Ascending aorta (tissue), 2 donors: ENCODE measurements around the gene HAUS5. TPM values are rescaled to one million over a fixed set of nuclear protein-coding genes. Genes with fewer than 3 reads are reported as not detected.

Experiments used
- DNase-seq, 2 donors: peaks; one replicate each; pipeline ENCODE4 v3.0.0-alpha.2; 2019; ENCODE audit warnings: low spot score in 2 of 2
- H3K27ac ChIP-seq, 2 donors: fragments of 200-600 bp; sonication (generic); one replicate each; pipeline ENCODE4 v1.5.1; 2016 to 2017; ENCODE audit warnings: mild to moderate bottlenecking in 1 of 2
- H3K27me3 ChIP-seq: fragments of 200-600 bp; sonication (generic); one replicate; pipeline ENCODE4 v1.5.1; 2017
- H3K36me3 ChIP-seq, 2 donors: fragments of 200-600 bp; sonication (generic); one replicate each; pipeline ENCODE4 v1.5.1; 2016
- H3K4me1 ChIP-seq, 2 donors: fragments of 200-600 bp; sonication (generic); one replicate each; pipeline ENCODE4 v1.5.1; 2016 to 2017; ENCODE audit warnings: mild to moderate bottlenecking in 1 of 2
- H3K4me3 ChIP-seq, 2 donors: fragments of 200-600 bp; sonication (generic); one replicate each; pipeline ENCODE4 v1.5.1; 2016 to 2017; ENCODE audit warnings: mild to moderate bottlenecking in 1 of 2
- H3K9me3 ChIP-seq, 2 donors: fragments of 200-600 bp; sonication (generic); one replicate each; pipeline ENCODE4 v1.5.1; 2016
- intact Hi-C: fragments of 100-400 bp; cut with DNase I; formaldehyde crosslinking; loops from one replicate; pipeline ENCODE4 v1.15.1; 2023
- total RNA-seq: library from RNA; depleted of rRNA; stranded (reverse); fragments of >200 nt; gene quantifications from one replicate; pipeline ENCODE4 v1.1.0, GENCODE V29; 2016
- TF ChIP-seq, protein P1 (sequence below), 3 experiments: fragments of 200-600 bp in 2 of 3; fragments of 450-650 bp in 1 of 3; sonication (generic) in 2 of 3; IDR thresholded peaks; one replicate each; pipeline ENCODE4 v1.5.1; 2016 to 2019; ENCODE audit warnings: antibody characterized with exemption in 3 of 3, mild to moderate bottlenecking in 1 of 3, moderate library complexity in 1 of 3

HAUS5 gene
- total RNA-seq, 1 donor from 2014 or later: 1.9 TPM

DNA sequence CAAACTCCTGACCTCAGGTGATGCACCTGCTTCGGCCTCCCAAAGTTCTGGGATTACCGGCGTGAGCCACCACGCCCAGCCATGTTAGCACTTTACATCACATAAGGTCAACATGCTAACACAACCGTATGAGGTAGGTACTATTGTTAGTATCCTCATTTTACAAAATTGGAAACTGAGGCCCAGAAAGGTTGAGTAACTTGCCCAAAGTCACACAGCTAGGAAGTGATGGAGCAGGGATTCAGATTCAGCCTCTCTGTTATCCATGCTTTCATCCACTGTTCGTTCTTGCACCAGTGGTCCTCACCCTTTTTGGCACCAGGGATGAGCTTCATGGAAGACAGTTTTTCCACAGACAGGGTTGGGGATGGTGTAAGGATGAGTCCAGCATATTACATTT, 44.2 kb downstream of the HAUS5 start:
- peaks cover 62 to 94% of the 10 kb centered on the region in 2 donors for H3K36me3 ChIP-seq
- no peak for DNase-seq
- H3K4me3 ChIP-seq: no peak overlapping the region
- TF ChIP-seq, protein P1, sequence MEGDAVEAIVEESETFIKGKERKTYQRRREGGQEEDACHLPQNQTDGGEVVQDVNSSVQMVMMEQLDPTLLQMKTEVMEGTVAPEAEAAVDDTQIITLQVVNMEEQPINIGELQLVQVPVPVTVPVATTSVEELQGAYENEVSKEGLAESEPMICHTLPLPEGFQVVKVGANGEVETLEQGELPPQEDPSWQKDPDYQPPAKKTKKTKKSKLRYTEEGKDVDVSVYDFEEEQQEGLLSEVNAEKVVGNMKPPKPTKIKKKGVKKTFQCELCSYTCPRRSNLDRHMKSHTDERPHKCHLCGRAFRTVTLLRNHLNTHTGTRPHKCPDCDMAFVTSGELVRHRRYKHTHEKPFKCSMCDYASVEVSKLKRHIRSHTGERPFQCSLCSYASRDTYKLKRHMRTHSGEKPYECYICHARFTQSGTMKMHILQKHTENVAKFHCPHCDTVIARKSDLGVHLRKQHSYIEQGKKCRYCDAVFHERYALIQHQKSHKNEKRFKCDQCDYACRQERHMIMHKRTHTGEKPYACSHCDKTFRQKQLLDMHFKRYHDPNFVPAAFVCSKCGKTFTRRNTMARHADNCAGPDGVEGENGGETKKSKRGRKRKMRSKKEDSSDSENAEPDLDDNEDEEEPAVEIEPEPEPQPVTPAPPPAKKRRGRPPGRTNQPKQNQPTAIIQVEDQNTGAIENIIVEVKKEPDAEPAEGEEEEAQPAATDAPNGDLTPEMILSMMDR (IDR thresholded peaks at IDR 0.05): no peak
- H3K9me3 ChIP-seq: no peaks in the 10 kb centered on the region
- no peaks in the 10 kb centered on the region for H3K4me1 ChIP-seq
- H3K27ac ChIP-seq: no peak overlapping the region
- no peaks in the 10 kb centered on the region for H3K27me3 ChIP-seq
- intact Hi-C loops: no loop called here

DNA sequence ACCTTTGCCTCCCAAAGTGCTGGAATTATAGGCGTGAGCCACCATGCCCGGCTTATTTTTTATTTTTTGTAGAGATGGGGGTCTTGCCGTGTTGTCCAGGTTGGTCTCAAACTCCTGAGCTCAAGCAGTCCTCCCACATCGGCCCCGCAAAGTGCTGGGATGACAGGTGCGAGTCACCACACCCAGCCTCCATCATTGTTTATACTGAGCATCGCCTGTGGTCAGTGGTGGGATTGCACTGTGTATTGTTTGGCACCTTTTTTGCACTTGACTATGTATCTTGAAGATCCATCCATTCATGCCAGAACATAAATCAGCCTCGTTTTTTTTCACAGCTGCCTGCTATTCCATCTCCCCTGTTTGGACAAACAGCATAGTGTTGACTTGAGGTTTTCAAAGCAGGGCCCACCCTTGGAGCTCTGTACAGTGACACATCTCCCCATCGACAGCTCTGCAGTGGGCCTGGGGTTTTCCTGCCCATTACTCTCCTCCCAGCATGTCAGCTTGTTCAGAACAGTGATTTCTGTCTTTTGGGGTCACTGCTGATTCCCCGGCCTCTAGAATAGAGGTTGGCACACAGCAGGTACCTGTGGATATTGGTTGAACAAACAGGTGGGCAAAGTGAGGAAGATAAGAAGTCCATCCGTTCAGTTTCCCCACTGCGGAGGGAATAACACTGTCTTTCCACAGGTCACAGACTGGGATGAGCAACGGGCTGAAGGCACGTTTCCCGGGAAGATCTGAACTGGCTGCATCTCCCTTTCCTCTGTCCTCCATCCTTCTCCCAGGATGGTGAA, 45.6 kb downstream of the HAUS5 start:
- Histone ChIP-seq H3K36me3 (peaks cover 59 to 95% of the 10 kb centered on the region in 2 donors), H3K27ac (no peak overlapping the region)

DNA sequence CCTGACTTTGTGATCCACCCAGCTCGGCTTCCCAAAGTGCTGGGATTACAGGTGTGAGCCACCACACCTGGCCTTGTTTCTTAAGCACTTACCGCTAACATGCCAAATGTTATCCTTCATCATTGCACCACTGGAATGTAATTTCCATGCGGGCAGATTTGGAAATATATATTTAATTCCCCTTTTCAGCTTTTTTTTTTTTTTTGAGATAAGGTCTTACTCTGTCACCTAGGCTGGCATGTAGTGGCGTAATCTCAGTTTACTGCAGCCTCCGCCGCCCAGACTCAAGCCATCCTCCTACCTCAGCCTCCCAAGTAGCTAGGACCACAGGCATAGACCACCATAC, 49.4 kb downstream of the HAUS5 start:
- Histone ChIP-seq H3K4me1 (no peaks in the 10 kb centered on the region), H3K27me3 (no peaks in the 10 kb centered on the region), H3K27ac (no peak overlapping the region), H3K36me3 (peaks cover 23 to 69% of the 10 kb centered on the region in 2 donors), H3K9me3 (no peaks in the 10 kb centered on the region), H3K4me3 (no peak overlapping the region)
- DNase-seq: no peak
- TF ChIP-seq, protein P1 (IDR thresholded peaks at IDR 0.05): no peak
- intact Hi-C loops: no loop called here

More for the DNA sequence above, 45.6 kb downstream of the HAUS5 start:
- H3K4me1 ChIP-seq: no peaks in the 10 kb centered on the region
- H3K9me3 ChIP-seq: no peaks in the 10 kb centered on the region
- TF ChIP-seq, protein P1 (IDR thresholded peaks at IDR 0.05): no peak
- no peaks in the 10 kb centered on the region for H3K27me3 ChIP-seq
- H3K4me3 ChIP-seq: no peak overlapping the region
- intact Hi-C loops: no loop called here
- no peak for DNase-seq

DNA sequence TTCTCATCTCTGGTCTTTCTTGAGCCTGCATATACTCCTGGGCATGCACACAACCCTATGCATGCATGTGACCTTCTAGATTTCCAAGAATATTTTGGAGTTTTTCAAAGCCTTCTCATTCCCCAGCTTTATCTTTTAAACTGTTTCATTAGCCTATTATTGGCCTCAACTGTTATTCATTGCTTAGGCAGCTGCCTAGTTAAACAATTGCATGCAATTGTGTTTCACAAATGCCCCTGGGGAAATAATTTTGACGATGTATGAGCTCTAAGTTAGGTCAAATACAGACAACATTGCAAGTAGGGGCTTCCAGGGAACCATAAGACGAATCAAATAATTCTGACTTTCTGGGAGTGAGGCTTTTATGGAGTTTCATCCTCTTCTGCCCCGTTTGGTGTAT, 51.4 kb downstream of the HAUS5 start:
- intact Hi-C loops: no loop called here
- DNase-seq: no peak
- Histone ChIP-seq H3K36me3 (peaks cover 4 to 49% of the 10 kb centered on the region in 2 donors), H3K27ac (no peak overlapping the region), H3K27me3 (no peaks in the 10 kb centered on the region), H3K9me3 (no peaks in the 10 kb centered on the region), H3K4me3 (no peak overlapping the region), H3K4me1 (no peaks in the 10 kb centered on the region)
- TF ChIP-seq, protein P1 (IDR thresholded peaks at IDR 0.05): no peak

DNA sequence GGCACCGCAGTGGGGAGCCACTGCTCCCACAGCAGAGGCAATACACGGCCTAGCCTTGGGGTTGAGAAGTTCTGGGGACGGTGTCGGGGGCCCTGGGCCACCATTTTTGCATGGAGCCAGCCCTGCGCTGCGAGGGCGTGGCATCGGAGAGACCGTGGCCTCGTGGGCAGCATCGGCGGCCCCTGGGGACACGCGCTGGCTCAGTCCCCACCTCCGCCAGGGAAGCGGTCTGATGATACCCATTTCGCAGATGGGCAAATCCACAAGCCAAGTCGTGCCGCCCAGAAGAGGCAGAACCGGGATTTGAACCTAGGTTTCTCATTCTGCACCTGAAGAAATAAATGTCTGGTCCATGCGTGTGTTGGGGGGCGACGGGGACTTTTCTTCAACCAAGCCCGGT, 52.6 kb downstream of the HAUS5 start:
- Histone ChIP-seq H3K27ac (no peak overlapping the region), H3K4me3 (no peak overlapping the region), H3K9me3 (no peaks in the 10 kb centered on the region), H3K4me1 (no peaks in the 10 kb centered on the region), H3K27me3 (no peaks in the 10 kb centered on the region), H3K36me3 (peaks cover 0 to 38% of the 10 kb centered on the region in 2 donors)
- no peak for DNase-seq
- intact Hi-C loops: no loop called here
- TF ChIP-seq, protein P1 (IDR thresholded peaks at IDR 0.05): no peak
